GM12878 (cell line): ENCODE results near the gene ARHGAP27. TPM values are rescaled to one million over a fixed set of nuclear protein-coding genes. Genes with fewer than 3 reads are reported as not detected.

Experiments used
- ATAC-seq: fragments of 200-7000 bp; cut with Tn5 transposase; 3 replicates; pipeline ENCODE4 v1.9.1; 2020; ENCODE audit warnings: mild to moderate bottlenecking, moderate library complexity
- BruUV-seq: library from RNA; stranded (reverse); fragments of 400-500 nt; replicated peaks from 2 replicates; lab custom pipeline; 2021; lab: Mats Ljungman, UMichigan
- CTCF ChIA-PET: fragments of 300-600 bp; sonication (Branson Sonifier 250); formaldehyde crosslinking; extraction: SDS; loops from one replicate; lab custom pipeline; 2021; ENCODE audit warnings: inconsistent platforms; lab: Yijun Ruan, JAX
- POLR2A ChIA-PET: fragments of 350-600 bp; formaldehyde crosslinking; extraction: SDS; loops from one replicate; lab custom pipeline; 2021; ENCODE audit warnings: inconsistent platforms; lab: Charles Lee
- RAD21 ChIA-PET: fragments of 300-600 bp; sonication (Branson Sonifier 250); formaldehyde crosslinking; loops from one replicate; lab custom pipeline; 2023; ENCODE audit warnings: antibody characterized with exemption; ENCODE audit not compliant: unreplicated experiment; lab: Charles Lee
- SMC1A ChIA-PET: fragments of 300-600 bp; sonication (Branson Sonifier 250); formaldehyde crosslinking; loops from one replicate; lab custom pipeline; 2023; ENCODE audit not compliant: unreplicated experiment, uncharacterized antibody; lab: Charles Lee
- DNase-seq: peaks from one replicate; pipeline ENCODE4 v3.0.0-alpha.2; 2011; ENCODE audit warnings: low read depth, low spot score
- FAIRE-seq: peaks from 3 replicates; lab custom pipeline; 2011; peaks lifted over from hg19 to GRCh38; lab: Jason Lieb, UNC
- H2AFZ ChIP-seq: 2 replicates; pipeline ENCODE4 v1.6.0; 2011; ENCODE audit warnings: low read depth, low read length, control low read depth; ENCODE audit not compliant: control insufficient read depth
- H3K27ac ChIP-seq: 2 replicates; pipeline ENCODE4 v1.5.1; 2011; ENCODE audit warnings: control low read depth; ENCODE audit not compliant: control insufficient read depth, insufficient read depth
- H3K27me3 ChIP-seq, 2 experiments: replicated peaks in 1 of 2; 2 replicates each; pipeline versions ENCODE4 v1.6.0 to v1.6.1; 2011; ENCODE audit warnings: low read length in 1 of 2; ENCODE audit not compliant: control insufficient read depth in 2 of 2, insufficient read depth in 2 of 2
- H3K36me3 ChIP-seq, 2 experiments: 2 replicates each; pipeline ENCODE4 v1.5.1; 2011; ENCODE audit warnings: low read length in 1 of 2; ENCODE audit not compliant: control insufficient read depth in 2 of 2, insufficient read depth in 2 of 2
- H3K4me1 ChIP-seq: 2 replicates; pipeline ENCODE4 v1.6.1; 2011; ENCODE audit warnings: mild to moderate bottlenecking, low read length, moderate library complexity, mixed read lengths; ENCODE audit not compliant: control insufficient read depth, insufficient read depth
- H3K4me2 ChIP-seq: 2 replicates; pipeline ENCODE4 v1.6.0; 2011; ENCODE audit warnings: control low read depth; ENCODE audit not compliant: control insufficient read depth, insufficient read depth
- H3K4me3 ChIP-seq: fragments of 200-600 bp; sonication (generic); 2 replicates; pipeline ENCODE4 v1.5.1; 2016
- H3K79me2 ChIP-seq: 2 replicates; pipeline ENCODE4 v1.6.0; 2011; ENCODE audit warnings: low read length; ENCODE audit not compliant: control insufficient read depth, insufficient read depth
- H3K9ac ChIP-seq: 2 replicates; pipeline ENCODE4 v1.8.0; 2011; ENCODE audit warnings: low read length, control low read depth, mixed read lengths; ENCODE audit not compliant: control insufficient read depth, insufficient read depth
- H3K9me3 ChIP-seq: replicated peaks from 3 replicates; pipeline ENCODE4 v1.5.1; 2011; ENCODE audit warnings: mild to moderate bottlenecking, low read length; ENCODE audit not compliant: control insufficient read depth, insufficient read depth
- H4K20me1 ChIP-seq: 2 replicates; pipeline ENCODE4 v1.6.0; 2011; ENCODE audit not compliant: control insufficient read depth, insufficient read depth
- ASH2L ChIP-seq: fragments of 300-600, 200-600 bp; sonication (generic); IDR thresholded peaks from 2 replicates; pipeline ENCODE4 v1.6.1; 2017; ENCODE audit warnings: low read depth, mild to moderate bottlenecking, borderline replicate concordance
- ATF2 ChIP-seq: IDR thresholded peaks from 2 replicates; pipeline ENCODE4 v1.6.1; 2012; ENCODE audit warnings: low read length, inconsistent platforms
- CBFB ChIP-seq: IDR thresholded peaks from 2 replicates; pipeline ENCODE4 v1.6.1; 2016; ENCODE audit warnings: antibody characterized with exemption, low read depth
- EP300 ChIP-seq, 2 experiments: fragments of 150-350 bp in 1 of 2; IDR thresholded peaks; 2 replicates each; pipeline ENCODE4 v1.6.1; 2011 to 2012; ENCODE audit warnings: low read depth in 2 of 2, low read length in 2 of 2, borderline replicate concordance in 1 of 2, improper control_type of control experiment in 1 of 2, inconsistent platforms in 1 of 2; ENCODE audit not compliant: control insufficient read depth in 1 of 2
- IRF4 ChIP-seq: IDR thresholded peaks from 2 replicates; pipeline ENCODE4 v1.6.1; 2011; ENCODE audit warnings: low read depth, low read length
- MTA3 ChIP-seq: IDR thresholded peaks from 2 replicates; pipeline ENCODE4 v1.6.1; 2012; ENCODE audit warnings: low read length, inconsistent platforms, borderline replicate concordance
- WGBS: methylation state at CpG from one replicate; pipeline ENCODE4 v1.1.6; 2016; ENCODE audit warnings: low lambda C conversion rate; ENCODE audit not compliant: insufficient replicate concordance, insufficient coverage; ENCODE audit errors: missing lambda C conversion rate; 5-methylcytosine and 5-hydroxymethylcytosine counted together
- in situ Hi-C: fragments of 300-500 bp; cut with MboI; formaldehyde crosslinking; loops from 9 replicates; pipeline ENCODE4 v1.14.3; 2018; ENCODE audit warnings: mixed read lengths
- intact Hi-C: fragments of 100-400 bp; cut with micrococcal nuclease; formaldehyde crosslinking; loops from one replicate; pipeline ENCODE4 v1.14.2; 2022; ENCODE audit not compliant: unreplicated experiment
- polyA plus RNA-seq, 11 experiments: library from polyadenylated mRNA; depleted of rRNA in 4 of 11; unstranded in 6 of 11; stranded (reverse) in 5 of 11; fragments of >200 nt; fragmentation: Nextera tagmentation in 4 of 11; fragmentation: Illumina TruSeq in 1 of 11; extraction: Ambion mirVana in 4 of 11; extraction: Trizol in 1 of 11; gene quantifications; 1 replicate in 1 of 11; 2 replicates in 10 of 11; pipeline versions ENCODE4 v1.2.1 to v1.2.3, GENCODE V29; 2011 to 2016; ENCODE audit warnings: inconsistent platforms in 2 of 11, missing spikeins in 2 of 11, low read depth in 1 of 11
- total RNA-seq, 4 experiments: library from RNA; depleted of rRNA in 3 of 4; stranded (reverse); fragments of >200 nt in 3 of 4; fragmentation: Illumina TruSeq in 1 of 4; extraction: Trizol in 1 of 4; gene quantifications; 2 replicates each; pipeline versions ENCODE4 v1.2.1 to v1.2.3, GENCODE V29; 2013 to 2021

The ARHGAP27 gene
- total and polyA plus RNA-seq, 10 of the 15 experiments (the other 5 are each of a cell fraction or from before 2014, with no cell fraction given) = 0.64 to 45.7 (median 17.7) TPM

GRCh38 chr17:45376171-45377005 is 56.3 kb downstream of the ARHGAP27 start:
- intact Hi-C loops (no loop called here), in situ Hi-C loops (no loop called here)
- H3K4me3 ChIP-seq = no peak overlapping the region
- H3K36me3 ChIP-seq = no peaks in the 10 kb centered on the region
- peaks cover 46% of the 10 kb centered on the region for H3K4me1 ChIP-seq
- H3K79me2 ChIP-seq = no peaks in the 10 kb centered on the region
- FAIRE-seq (no peak), DNase-seq (no peak), ATAC-seq (no peak)
- ChIA-PET RAD21 (interaction anchor here (1.2 kb wide), 1 partner anchor 64 kb away, joined by 4 read pairs; no protein-coding TSS in a partner anchor), POLR2A (interaction anchor here (0.5 to 1.0 kb wide), 3 partner anchors 19 to 171 kb away, joined by 3 to 8 read pairs (median 6); partner anchors contain the start of gene MAP3K14), SMC1A (interaction anchor here (0.6 to 1.6 kb wide), 11 partner anchors 8 to 157 kb away, joined by 3 to 7 read pairs (median 4); no protein-coding TSS in a partner anchor)
- no peak overlapping the region for H2AFZ ChIP-seq
- no peak overlapping the region for H3K4me2 ChIP-seq
- no peak overlapping the region for H3K9ac ChIP-seq
- BruUV-seq = no TSS peak
- no peaks in the 10 kb centered on the region for H3K27me3 ChIP-seq
- H3K27ac ChIP-seq = no peak overlapping the region
- TF ChIP-seq IRF4 (no peak), EP300 (IDR thresholded peaks at IDR 0.05; ENCODE audit: borderline replicate concordance in 1 of 2, control insufficient read depth in 1 of 2, low read depth in 2 of 2, low read length in 2 of 2) (no peak)
- TF ChIP-seq, all 136 proteins: peak for 0
- 71% methylated on average over 9 of the region's 9 CpGs for WGBS
- H4K20me1 ChIP-seq = no peaks in the 10 kb centered on the region
- no peaks in the 10 kb centered on the region for H3K9me3 ChIP-seq
- CTCF ChIA-PET = interaction anchor here (0.6 to 5.7 kb wide), 4 partner anchors 9 to 155 kb away, joined by 3 to 34 read pairs (median 12); no protein-coding TSS in a partner anchor

- BruUV-seq = no TSS peak
- FAIRE-seq (no peak), DNase-seq (no peak), ATAC-seq (no peak)
- WGBS = 95% methylated on average over 5 of the region's 6 CpGs
- peaks cover 38% of the 10 kb centered on the region for H3K4me1 ChIP-seq
- in situ Hi-C loops (no loop called here), intact Hi-C loops (no loop called here)
- H3K9me3 ChIP-seq = no peaks in the 10 kb centered on the region
- POLR2A ChIA-PET = interaction anchor here (0.6 to 2.9 kb wide), 5 partner anchors 16 to 296 kb away, joined by 3 to 8 read pairs (median 5); partner anchors contain the start of gene MAP3K14
- no peak overlapping the region for H3K27ac ChIP-seq
- TF ChIP-seq ASH2L (no peak), ATF2 (no peak), CBFB (no peak), MTA3 (no peak)
- CTCF ChIA-PET = interaction anchor here (0.7 to 5.7 kb wide), 8 partner anchors 11 to 96 kb away, joined by 3 to 34 read pairs (median 8); no protein-coding TSS in a partner anchor
- RAD21 ChIA-PET = interaction anchor here (0.7 to 3.1 kb wide), 4 partner anchors 16 to 72 kb away, joined by 3 to 19 read pairs (median 5); no protein-coding TSS in a partner anchor
- no peak overlapping the region for H3K4me3 ChIP-seq
- H3K36me3 ChIP-seq = no peaks in the 10 kb centered on the region
- no peak overlapping the region for H3K9ac ChIP-seq
- no peak overlapping the region for H3K4me2 ChIP-seq
- no peaks in the 10 kb centered on the region for H3K27me3 ChIP-seq
- no peak overlapping the region for H2AFZ ChIP-seq
- H4K20me1 ChIP-seq = no peaks in the 10 kb centered on the region
- SMC1A ChIA-PET = interaction anchor here (0.9 to 6.9 kb wide), 13 partner anchors 8 to 97 kb away, joined by 3 to 47 read pairs (median 6); partner anchors contain the start of gene MAP3K14
- no peaks in the 10 kb centered on the region for H3K79me2 ChIP-seq
These were observed 58.2 kb downstream of the ARHGAP27 start for GRCh38 chr17:45374501-45374900.
